Neural progenitor cell (in vitro differentiated cells): ENCODE data around the gene TLCD1.

Experiments used
- EZH2 ChIP-seq: fragments of 200-600 bp; sonication (generic); IDR thresholded peaks from 2 replicates; pipeline ENCODE4 v1.6.1; 2017; ENCODE audit warnings: antibody characterized with exemption, mild to moderate bottlenecking, moderate library complexity
- EZH2phosphoT487 ChIP-seq: fragments of 200-600 bp; sonication (generic); IDR thresholded peaks from 2 replicates; pipeline ENCODE4 v1.6.1; 2017; ENCODE audit warnings: antibody characterized with exemption
- TF ChIP-seq, protein P1 (sequence below): fragments of 200-600 bp; sonication (generic); IDR thresholded peaks from 2 replicates; pipeline ENCODE4 v1.5.1; 2017; ENCODE audit warnings: antibody characterized with exemption, mild to moderate bottlenecking

DNA sequence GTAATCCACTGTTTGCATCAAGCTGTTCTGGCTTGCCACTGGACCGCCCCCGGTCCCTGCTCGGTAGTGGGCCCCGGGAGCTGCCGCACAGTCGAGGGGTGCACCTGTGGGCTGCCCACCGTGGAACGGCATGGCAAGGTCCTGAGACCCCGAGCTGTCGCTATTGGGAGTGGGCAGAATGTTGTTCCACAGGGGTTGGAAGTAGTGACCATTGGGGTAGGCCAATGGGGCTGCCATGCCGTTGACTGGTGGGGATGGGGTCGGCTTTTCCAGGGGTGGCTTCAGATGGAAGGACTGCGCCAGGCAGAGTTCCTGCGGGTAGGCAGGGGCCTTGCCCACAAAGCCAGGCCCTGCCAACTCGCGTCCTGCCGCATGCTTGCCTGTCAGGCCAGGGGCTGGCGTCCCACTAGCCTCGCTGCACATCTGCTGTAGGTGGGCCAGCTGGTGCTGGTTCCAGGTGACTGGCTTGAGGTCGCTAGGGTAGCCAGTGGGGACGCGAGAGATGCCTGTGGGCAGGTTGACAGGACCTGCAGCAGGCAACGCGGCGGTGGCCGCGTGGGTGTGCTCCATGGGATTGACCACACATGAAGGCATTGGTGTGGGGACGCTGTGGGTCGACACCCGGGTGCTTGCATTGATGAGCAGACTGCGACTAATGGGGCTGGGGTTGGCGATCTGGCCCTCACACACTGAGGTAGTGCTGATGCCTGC, 32.5 kb upstream of the TLCD1 start:
- TF ChIP-seq, protein P1, sequence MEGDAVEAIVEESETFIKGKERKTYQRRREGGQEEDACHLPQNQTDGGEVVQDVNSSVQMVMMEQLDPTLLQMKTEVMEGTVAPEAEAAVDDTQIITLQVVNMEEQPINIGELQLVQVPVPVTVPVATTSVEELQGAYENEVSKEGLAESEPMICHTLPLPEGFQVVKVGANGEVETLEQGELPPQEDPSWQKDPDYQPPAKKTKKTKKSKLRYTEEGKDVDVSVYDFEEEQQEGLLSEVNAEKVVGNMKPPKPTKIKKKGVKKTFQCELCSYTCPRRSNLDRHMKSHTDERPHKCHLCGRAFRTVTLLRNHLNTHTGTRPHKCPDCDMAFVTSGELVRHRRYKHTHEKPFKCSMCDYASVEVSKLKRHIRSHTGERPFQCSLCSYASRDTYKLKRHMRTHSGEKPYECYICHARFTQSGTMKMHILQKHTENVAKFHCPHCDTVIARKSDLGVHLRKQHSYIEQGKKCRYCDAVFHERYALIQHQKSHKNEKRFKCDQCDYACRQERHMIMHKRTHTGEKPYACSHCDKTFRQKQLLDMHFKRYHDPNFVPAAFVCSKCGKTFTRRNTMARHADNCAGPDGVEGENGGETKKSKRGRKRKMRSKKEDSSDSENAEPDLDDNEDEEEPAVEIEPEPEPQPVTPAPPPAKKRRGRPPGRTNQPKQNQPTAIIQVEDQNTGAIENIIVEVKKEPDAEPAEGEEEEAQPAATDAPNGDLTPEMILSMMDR = no peak
- no peak for TF ChIP-seq EZH2
- TF ChIP-seq EZH2phosphoT487 = no peak
